ENCODE data around the gene DZIP1L.

GRCh38 chr3:138027821-138028220, 87.6 kb downstream of the DZIP1L start:
- TF ChIP-seq, protein P1, sequence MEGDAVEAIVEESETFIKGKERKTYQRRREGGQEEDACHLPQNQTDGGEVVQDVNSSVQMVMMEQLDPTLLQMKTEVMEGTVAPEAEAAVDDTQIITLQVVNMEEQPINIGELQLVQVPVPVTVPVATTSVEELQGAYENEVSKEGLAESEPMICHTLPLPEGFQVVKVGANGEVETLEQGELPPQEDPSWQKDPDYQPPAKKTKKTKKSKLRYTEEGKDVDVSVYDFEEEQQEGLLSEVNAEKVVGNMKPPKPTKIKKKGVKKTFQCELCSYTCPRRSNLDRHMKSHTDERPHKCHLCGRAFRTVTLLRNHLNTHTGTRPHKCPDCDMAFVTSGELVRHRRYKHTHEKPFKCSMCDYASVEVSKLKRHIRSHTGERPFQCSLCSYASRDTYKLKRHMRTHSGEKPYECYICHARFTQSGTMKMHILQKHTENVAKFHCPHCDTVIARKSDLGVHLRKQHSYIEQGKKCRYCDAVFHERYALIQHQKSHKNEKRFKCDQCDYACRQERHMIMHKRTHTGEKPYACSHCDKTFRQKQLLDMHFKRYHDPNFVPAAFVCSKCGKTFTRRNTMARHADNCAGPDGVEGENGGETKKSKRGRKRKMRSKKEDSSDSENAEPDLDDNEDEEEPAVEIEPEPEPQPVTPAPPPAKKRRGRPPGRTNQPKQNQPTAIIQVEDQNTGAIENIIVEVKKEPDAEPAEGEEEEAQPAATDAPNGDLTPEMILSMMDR (IDR thresholded peaks at IDR 0.05; ENCODE audit: insufficient read depth, low read length, poor library complexity, severe bottlenecking) = no peak
- no peak for TF ChIP-seq EZH2phosphoT487 (conservative IDR thresholded peaks at IDR 0.05; ENCODE audit: low read length)

All from SU-DHL-6 (cell line).